ENCODE measurements around the gene ARSI.

- no peak for TF ChIP-seq POLR2A (IDR thresholded peaks at IDR 0.05)
- no peak for TF ChIP-seq CTCF (IDR thresholded peaks at IDR 0.05)
These were observed 2.1 kb downstream of the ARSI start for GRCh38 chr5:150300496-150301169.

Measured in lower leg skin (tissue), 3 donors.